HG03469 (cell line): ENCODE measurements around the gene TUNAR.

Experiments
- ATAC-seq: cut with Tn5 transposase; IDR thresholded peaks from one replicate; pipeline ENCODE4 v1.9.1; 2021; ENCODE audit warnings: mild to moderate bottlenecking, moderate library complexity, moderate number of reproducible peaks; ENCODE audit not compliant: unreplicated experiment

TUNAR gene

GRCh38 chr14:95871531-95871930, 5.1 kb upstream of the TUNAR start:
- ATAC-seq: no peak

- ATAC-seq: no peak
Observed at GRCh38 chr14:95872777-95873176, 3.9 kb upstream of the TUNAR start.

DNA sequence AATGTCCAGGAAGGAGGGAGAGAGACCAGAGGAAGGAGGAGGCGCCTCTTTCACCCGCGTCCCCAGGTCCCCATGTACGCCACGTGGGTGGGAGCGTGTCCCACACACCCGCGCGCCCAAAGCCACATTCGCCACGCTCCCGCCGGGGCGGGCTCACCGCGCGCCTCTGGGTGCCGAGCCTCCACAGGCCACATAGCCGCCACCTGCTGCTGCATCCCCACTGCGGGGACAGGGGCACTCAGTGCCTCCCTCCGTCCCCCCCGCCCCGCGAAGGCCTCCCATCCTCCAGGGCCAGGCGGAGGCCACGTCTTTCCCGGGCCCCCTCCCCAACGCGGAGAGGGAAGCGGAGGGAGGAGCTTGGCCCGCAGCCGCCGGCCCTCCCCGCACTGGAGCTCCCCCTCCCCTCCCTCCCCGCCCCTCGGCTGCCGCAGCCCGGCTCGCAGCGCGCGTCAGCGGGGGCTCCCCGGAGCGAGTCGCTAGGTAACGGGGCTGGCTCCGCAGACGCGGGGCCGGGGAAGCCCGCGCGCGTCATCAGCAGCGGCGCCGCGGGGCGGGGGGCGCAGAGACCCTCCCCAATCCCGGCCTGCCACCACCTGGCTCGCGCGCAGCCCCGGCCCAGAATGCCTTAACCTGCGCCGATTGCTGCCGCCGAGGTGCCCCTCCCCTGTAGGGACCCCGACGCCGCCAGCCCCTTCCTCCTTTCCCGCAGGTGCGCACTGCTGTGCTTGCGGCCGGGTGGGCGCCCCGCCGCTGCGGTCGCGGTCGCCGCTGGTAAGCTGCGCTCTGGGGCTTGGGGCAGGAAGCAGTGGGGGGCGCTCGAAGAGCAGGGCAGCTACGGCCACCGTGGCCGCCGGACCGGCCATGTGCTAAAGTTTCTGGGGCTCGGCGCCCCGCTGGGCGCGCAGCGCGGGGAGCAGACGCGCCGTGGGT, 536 bp upstream of the TUNAR start:
- ATAC-seq: no peak

DNA sequence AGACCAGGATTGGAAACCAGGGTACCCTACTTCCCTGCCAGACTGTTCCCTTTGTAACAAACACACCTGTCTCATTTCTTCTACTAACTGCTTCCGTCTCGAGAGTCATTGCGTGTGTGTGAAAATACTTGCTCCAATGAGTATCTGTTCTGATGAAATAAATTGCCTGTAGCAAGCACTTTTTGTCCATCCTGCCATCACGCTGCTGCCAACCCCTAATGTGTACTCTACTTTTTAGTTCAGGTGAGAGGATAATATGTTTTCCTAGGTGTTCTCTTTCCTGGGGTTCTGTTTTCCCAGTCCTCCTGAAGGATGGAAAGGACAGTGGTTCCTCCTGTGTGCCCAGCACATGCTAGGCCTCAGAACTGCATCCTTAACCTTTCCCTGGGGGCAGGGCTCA, 1.0 kb downstream of the TUNAR start:
- ATAC-seq: no peak

- ATAC-seq: no peak
Observed at GRCh38 chr14:95884377-95884776, 7.7 kb downstream of the TUNAR start.

DNA sequence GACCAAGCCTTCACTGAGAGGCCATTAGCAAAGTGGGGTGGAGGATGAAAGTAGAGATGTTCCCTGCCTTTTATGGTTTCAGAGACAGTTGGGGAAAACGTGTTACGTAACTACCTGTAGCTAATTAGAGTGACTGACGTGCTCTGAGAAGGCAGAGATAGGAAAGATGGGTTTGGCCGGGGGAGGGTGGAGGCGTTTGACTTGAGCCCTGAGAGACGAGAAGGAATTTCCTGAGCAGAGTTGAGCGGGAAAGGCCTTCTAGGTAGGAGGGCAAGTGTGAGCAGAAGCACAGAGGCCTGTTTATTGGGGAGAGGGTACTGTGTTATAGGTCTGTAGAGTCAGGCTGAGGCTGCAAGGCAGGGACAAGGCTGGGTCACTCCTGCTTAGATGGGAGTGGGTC, 8.6 kb downstream of the TUNAR start:
- ATAC-seq: no peak

GRCh38 chr14:95885866-95886265, 9.2 kb downstream of the TUNAR start:
- no peak for ATAC-seq

DNA sequence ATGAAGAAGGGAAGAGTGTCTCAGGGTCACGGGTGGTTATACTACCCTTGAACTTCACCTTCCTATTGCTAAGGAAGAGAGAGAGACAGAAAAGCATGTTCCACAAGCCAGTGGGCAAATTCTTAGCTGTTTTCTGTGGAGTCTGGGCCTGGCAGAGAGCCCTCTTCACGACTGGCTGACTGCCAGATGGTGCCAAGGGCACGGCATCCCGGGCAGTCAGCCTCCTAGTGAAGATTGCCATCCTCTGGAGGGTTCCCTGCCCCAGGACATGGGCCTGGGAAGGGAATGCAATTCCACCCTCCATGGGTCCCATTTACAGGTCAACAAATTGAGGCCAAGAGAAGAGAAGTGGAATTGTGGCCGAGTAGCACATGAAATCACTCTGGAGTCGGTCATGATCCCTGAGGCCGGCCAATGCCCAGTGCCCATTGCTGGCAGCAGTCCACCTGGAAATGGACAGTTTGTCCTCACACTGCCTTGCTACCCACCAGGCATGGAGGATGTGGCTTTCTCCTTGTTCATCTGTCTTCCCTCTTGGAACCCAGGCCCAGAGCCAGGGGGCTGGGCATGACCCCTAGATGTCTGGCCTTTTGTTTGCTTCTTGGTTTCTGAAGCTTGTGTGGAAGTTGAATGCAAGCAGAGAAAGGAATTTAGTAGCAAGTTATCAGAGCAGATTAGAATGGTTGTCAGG, 9.9 kb downstream of the TUNAR start:
- ATAC-seq: no peak

DNA sequence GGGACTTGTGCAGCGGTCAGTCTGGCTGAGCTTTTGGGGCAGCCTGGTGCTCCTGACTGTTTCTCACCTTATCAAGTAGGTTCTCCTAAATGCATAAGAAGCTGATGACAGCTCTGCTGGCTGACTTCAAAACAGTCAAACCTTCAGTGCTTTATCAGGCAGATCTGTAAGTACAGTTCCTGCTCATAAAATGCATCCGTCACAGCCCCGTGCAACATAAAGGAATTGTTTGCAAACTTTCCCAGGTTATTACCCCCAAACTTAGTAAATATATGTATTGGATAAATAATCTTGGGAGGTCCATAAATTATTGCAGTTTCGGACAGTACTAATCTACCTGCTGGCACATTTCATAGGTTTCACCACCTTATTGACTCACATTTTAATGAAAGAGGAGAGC, 10.7 kb downstream of the TUNAR start:
- no peak for ATAC-seq

DNA sequence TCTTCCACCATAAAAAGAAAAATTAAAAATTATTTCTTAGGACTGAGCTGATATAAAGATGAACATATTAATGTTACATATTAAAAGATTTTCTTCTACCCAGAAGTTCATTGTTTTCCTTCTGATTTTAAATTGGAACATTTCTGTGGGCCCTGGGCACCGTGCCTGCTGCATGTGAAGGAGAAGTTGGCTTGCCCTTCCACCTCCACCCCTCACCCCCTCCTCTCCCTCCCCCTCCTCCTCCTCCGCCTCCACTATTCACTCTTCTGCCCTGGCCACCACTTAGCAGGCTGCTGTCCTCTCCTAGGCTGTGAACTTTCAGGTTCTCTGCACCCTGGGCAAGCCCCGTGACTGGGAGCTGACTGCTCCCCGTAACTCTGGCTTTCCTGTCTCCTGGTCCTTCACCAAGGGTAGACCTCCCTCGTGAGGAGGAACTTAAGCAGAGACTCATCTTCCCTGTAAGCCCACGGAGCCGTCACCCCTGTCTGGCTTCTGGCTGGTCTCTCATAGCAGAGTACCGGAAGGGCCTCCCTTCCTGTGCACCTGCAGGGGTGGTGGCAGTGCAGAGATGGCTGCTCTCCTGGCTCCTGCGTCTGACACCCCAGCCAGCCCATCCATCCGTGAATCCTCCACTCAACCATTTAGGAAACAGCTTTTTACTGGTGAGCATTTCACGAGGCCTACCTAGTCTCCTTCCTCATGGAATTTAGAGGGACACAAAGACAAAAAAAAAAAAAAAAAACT, 12.8 kb downstream of the TUNAR start:
- no peak for ATAC-seq

DNA sequence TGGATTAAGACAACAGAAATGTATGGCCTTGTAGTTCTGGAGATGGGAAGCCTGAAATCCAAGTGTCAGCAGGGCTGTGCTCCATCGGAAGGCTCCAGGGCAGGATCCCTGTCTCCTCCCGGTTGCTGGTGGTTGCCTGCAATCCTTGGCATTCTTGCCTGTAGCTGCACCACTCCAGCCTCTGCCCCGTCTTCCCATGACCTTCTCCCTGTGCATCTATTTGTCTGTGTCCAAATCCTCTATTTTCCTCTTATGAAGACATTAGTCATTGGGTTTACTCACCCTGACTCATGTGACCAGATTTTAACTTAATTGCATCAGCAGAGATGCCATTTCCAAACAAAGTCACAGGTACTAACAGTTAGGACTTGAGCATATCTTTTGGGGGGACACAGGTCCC, 15.1 kb downstream of the TUNAR start:
- ATAC-seq: no peak

GRCh38 chr14:95892142-95892541, 15.5 kb downstream of the TUNAR start:
- no peak for ATAC-seq

DNA sequence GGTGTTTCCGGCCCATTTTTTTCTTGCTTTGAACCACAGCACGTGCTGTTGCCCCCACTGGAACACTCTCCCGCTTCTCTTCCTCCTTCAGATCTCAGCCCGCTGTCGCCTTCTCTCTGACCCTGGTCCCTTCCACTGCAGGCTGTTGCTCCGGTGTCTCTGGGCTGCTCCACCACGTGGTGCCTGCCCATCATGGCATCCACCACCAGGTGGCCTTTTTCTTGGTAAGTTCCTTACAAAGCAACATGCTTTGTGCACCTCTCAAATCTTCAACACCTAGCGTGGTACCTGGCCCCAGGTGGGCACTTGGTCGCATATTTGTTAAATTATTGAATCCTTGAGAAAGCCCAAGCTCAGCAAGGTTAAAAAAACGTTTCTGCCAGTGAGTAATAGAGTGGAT, 19.1 kb downstream of the TUNAR start:
- no peak for ATAC-seq

GRCh38 chr14:95896498-95897135, 20.0 kb downstream of the TUNAR start:
- ATAC-seq: no peak

GRCh38 chr14:95897280-95897679, 20.6 kb downstream of the TUNAR start:
- ATAC-seq: no peak

- ATAC-seq: no peak
Observed at GRCh38 chr14:95901054-95901453, 24.4 kb downstream of the TUNAR start.

- ATAC-seq: no peak
Observed at GRCh38 chr14:95902273-95902826, 25.7 kb downstream of the TUNAR start.

GRCh38 chr14:95903165-95903564, 26.5 kb downstream of the TUNAR start:
- no peak for ATAC-seq

DNA sequence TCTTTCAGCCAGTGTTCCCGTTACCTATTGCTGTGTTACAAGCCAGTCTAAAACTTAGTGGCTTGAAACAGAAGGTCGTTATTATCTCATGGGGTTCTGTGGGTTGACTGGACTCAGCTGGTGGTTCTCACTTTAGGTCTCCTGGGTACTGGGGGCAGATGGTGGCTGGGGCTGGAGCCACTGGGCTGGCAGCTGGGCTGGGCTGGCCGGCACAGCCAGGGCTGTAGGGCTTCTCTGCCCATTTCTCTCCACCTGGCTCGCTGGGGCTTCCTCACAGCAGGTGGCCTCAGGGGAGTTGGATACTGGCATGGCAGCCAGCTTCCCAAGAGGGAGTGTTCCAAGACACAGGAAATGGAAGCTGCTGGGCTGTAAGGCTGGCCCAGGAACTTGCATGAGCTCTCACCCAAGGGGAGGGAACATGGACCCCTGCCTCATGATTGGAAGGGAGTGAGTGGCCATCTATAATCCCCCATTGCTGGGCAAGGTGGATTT, 27.0 kb downstream of the TUNAR start:
- ATAC-seq: no peak

DNA sequence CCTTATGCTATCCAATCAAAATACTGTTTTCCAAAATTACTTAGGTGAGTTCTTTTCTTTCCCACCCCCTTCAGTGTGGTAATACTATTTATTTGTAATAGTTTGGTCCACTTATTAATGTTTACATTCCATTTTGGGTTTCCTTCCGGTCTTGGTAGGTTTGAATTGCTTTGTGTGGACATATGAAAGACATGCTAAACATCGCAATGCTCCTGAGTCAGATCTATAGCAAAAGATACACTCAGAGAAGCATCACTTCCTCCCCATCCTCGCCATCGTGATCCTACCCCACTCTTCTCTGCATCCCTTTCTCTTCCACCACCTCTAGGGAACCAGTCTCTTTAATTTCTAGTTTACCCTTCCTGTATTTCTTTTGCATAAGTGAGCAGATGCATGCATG, 30.0 kb downstream of the TUNAR start:
- no peak for ATAC-seq

DNA sequence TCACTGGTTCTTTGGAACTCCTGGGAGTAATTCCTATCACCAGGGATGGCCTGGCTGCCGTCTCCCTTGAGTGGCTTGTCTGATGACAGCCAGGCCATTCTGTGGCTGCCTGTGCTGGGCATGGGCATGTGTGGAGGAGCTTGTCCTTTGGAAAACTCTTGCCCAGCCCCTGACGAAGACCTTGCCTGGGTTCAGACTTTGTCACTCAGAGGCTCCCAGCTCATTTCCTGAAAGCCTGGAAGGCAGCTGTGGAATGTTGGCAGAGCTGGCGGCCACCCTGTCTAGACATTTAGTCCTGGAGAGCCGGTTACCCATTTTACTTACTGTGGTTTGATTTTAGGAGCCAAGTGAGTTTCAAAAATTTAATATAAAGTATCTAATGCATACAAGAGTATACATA, 34.0 kb downstream of the TUNAR start:
- ATAC-seq: no peak
